LNCAP (cell line): ENCODE measurements around the gene PFN1.

Source experiments
- CTCF ChIP-seq: fragments of 450-650 bp; IDR thresholded peaks from 2 replicates; pipeline ENCODE4 v1.5.1; 2017; ENCODE audit warnings: mild to moderate bottlenecking

Gene PFN1

GRCh38 chr17:4982305-4982704, 34.0 kb upstream of the PFN1 start:
- no peak for TF ChIP-seq CTCF

- TF ChIP-seq CTCF: peak; percentile 68
Observed at GRCh38 chr17:4980644-4981216, 32.4 kb upstream of the PFN1 start.

GRCh38 chr17:4978726-4979125, 30.4 kb upstream of the PFN1 start:
- TF ChIP-seq CTCF: no peak

- TF ChIP-seq CTCF: no peak
Observed at GRCh38 chr17:4974115-4974670, 25.9 kb upstream of the PFN1 start.

GRCh38 chr17:4973256-4974114, 25.2 kb upstream of the PFN1 start:
- TF ChIP-seq CTCF: no peak

- no peak for TF ChIP-seq CTCF
Observed at GRCh38 chr17:4972752-4973151, 24.4 kb upstream of the PFN1 start.

- no peak for TF ChIP-seq CTCF
Observed at GRCh38 chr17:4972322-4972721, 24.0 kb upstream of the PFN1 start.
